K562 (cell line): ENCODE measurements around the gene ARL6IP1. TPM values are rescaled to one million over a fixed set of nuclear protein-coding genes. Genes with fewer than 3 reads are reported as not detected.
"Not testable (repeated sequence)": the region's sequence is repeated elsewhere in the genome, so short reads cannot be mapped to it uniquely, and the experiment has no call there.

Experiments
- ATAC-seq: fragments of 200-7000 bp; cut with Tn5 transposase; 3 replicates; pipeline ENCODE4 v1.9.1; 2020; ENCODE audit warnings: moderate library complexity
- BruUV-seq: library from RNA; stranded (reverse); fragments of 400-500 nt; replicated peaks from 2 replicates; lab custom pipeline; 2021; lab: Mats Ljungman, UMichigan
- CTCF ChIA-PET: fragments of 300-600 bp; formaldehyde crosslinking; extraction: SDS; loops from one replicate; lab custom pipeline; 2021; ENCODE audit warnings: low intra/inter-chr PET ratio; lab: Yijun Ruan, JAX
- POLR2A ChIA-PET: fragments of 300-600, 350-650 bp; sonication (Branson Sonifier 250); formaldehyde crosslinking; extraction: SDS; loops from one replicate; lab custom pipeline; 2021; ENCODE audit warnings: antibody characterized with exemption, inconsistent platforms; lab: Yijun Ruan, JAX
- DNase-seq, 4 experiments: peaks; one replicate each; pipeline versions ENCODE4 v3.0.0 to v3.0.0-alpha.2; 2011 to 2018; ENCODE audit warnings: low spot score in 3 of 4, mixed read lengths in 3 of 4; ENCODE audit errors: extremely low read depth in 1 of 4
- FAIRE-seq: peaks from 2 replicates; lab custom pipeline; 2011; peaks lifted over from hg19 to GRCh38; lab: Jason Lieb, UNC
- H2AFZ ChIP-seq: 2 replicates; pipeline ENCODE4 v1.6.0; 2011; ENCODE audit warnings: low read depth, low read length, control low read depth, inconsistent platforms
- H3K27ac ChIP-seq: fragments of 200-600 bp; 3 replicates; pipeline ENCODE4 v1.8.0; 2011; ENCODE audit warnings: low read depth, mild to moderate bottlenecking, control low read depth, inconsistent platforms, low read length, moderate library complexity, mixed read lengths; ENCODE audit errors: extremely low read depth
- H3K27me3 ChIP-seq, 2 experiments: fragments of 300-600 bp in 1 of 2; 2 replicates in 1 of 2; 3 replicates in 1 of 2; pipeline versions ENCODE4 v1.6.0 to v1.8.0; 2011; ENCODE audit warnings: inconsistent platforms in 2 of 2, low read length in 2 of 2, mild to moderate bottlenecking in 1 of 2, mixed read lengths in 1 of 2, moderate library complexity in 1 of 2; ENCODE audit not compliant: control insufficient read depth in 2 of 2, insufficient read depth in 2 of 2
- H3K36me3 ChIP-seq: fragments of 300-600 bp; 3 replicates; pipeline ENCODE4 v1.8.0; 2011; ENCODE audit warnings: mild to moderate bottlenecking, low read length, inconsistent platforms; ENCODE audit not compliant: control insufficient read depth, insufficient read depth
- H3K4me1 ChIP-seq, 2 experiments: fragments of 200-600 bp in 1 of 2; replicated peaks in 1 of 2; 2 replicates in 1 of 2; 3 replicates in 1 of 2; pipeline versions ENCODE4 v1.5.1 to v1.8.0; 2011; ENCODE audit warnings: inconsistent platforms in 2 of 2, low read length in 2 of 2, mild to moderate bottlenecking in 1 of 2, mixed read lengths in 1 of 2, moderate library complexity in 1 of 2; ENCODE audit not compliant: control insufficient read depth in 2 of 2, insufficient read depth in 2 of 2
- H3K4me2 ChIP-seq: 2 replicates; pipeline ENCODE4 v1.6.1; 2011; ENCODE audit warnings: low read length, control low read depth, inconsistent platforms, mixed read lengths; ENCODE audit not compliant: insufficient read depth
- H3K4me3 ChIP-seq: fragments of 200-600 bp; sonication (generic), shearing (Covaris generic); 2 replicates; pipeline ENCODE4 v1.5.1; 2016; ENCODE audit warnings: control low read depth, inconsistent platforms
- H3K79me2 ChIP-seq: fragments of 200-600 bp; 3 replicates; pipeline ENCODE4 v1.8.0; 2011; ENCODE audit warnings: low read length, inconsistent platforms; ENCODE audit not compliant: control insufficient read depth, insufficient read depth
- H3K9ac ChIP-seq, 2 experiments: 2 replicates each; pipeline versions ENCODE4 v1.6.0 to v1.6.1; 2011; ENCODE audit warnings: low read depth in 2 of 2, low read length in 2 of 2, control low read depth in 1 of 2, inconsistent platforms in 1 of 2, mild to moderate bottlenecking in 1 of 2, mixed read lengths in 1 of 2; ENCODE audit not compliant: insufficient read depth in 1 of 2
- H3K9me1 ChIP-seq: one replicate; pipeline ENCODE4 v1.6.0; 2011; ENCODE audit warnings: inconsistent platforms, mild to moderate bottlenecking, low read length, moderate library complexity; ENCODE audit not compliant: control insufficient read depth, insufficient read depth
- H3K9me3 ChIP-seq: replicated peaks from 2 replicates; pipeline ENCODE4 v1.5.1; 2011; ENCODE audit warnings: low read depth, low read length, inconsistent platforms; ENCODE audit not compliant: control insufficient read depth, insufficient read depth
- H4K20me1 ChIP-seq: replicated peaks from 2 replicates; pipeline ENCODE4 v1.6.1; 2011; ENCODE audit warnings: low read length, inconsistent platforms, mixed read lengths; ENCODE audit not compliant: control insufficient read depth, insufficient read depth
- ARID2 ChIP-seq: fragments of 450-650 bp; IDR thresholded peaks from 2 replicates; pipeline ENCODE4 v1.6.1; 2017; ENCODE audit warnings: antibody characterized with exemption, mild to moderate bottlenecking
- BACH1 ChIP-seq: fragments of 200-800 bp; sonication (Bioruptor generic); IDR thresholded peaks from 2 replicates; pipeline ENCODE4 v1.6.1; 2016; ENCODE audit warnings: missing genetic modification characterization, missing compliant biosample characterization
- MAFF ChIP-seq: IDR thresholded peaks from 2 replicates; pipeline ENCODE4 v1.6.1; 2012; ENCODE audit warnings: low read length, improper control_type of control experiment
- NFE2 ChIP-seq: IDR thresholded peaks from 2 replicates; pipeline ENCODE4 v1.6.1; 2014; ENCODE audit warnings: antibody characterized with exemption, low read depth
- RAD21 ChIP-seq, 2 experiments: fragments of 250-450 bp in 1 of 2; fragments of 450-650 bp in 1 of 2; sonication (Bioruptor Pico) in 1 of 2; formaldehyde crosslinking in 1 of 2; IDR thresholded peaks in 1 of 2; conservative IDR thresholded peaks in 1 of 2; 2 replicates each; pipeline versions ENCODE4 v1.4.0 to v1.8.0; 2020 to 2022; ENCODE audit warnings: mild to moderate bottlenecking in 2 of 2, moderate library complexity in 1 of 2
- WGBS: fragments of 100-300 bp; shearing (Covaris generic); methylation state at CpG from one replicate; pipeline ENCODE4 v1.1.6; 2016; ENCODE audit warnings: low coverage, mixed read lengths; ENCODE audit not compliant: insufficient coverage; ENCODE audit errors: missing lambda C conversion rate; 5-methylcytosine and 5-hydroxymethylcytosine counted together
- in situ Hi-C: fragments of 300-500 bp; cut with MboI; formaldehyde crosslinking; loops from 4 replicates; pipeline ENCODE4 v1.15.0; 2018; ENCODE audit warnings: inconsistent platforms, mixed read lengths
- intact Hi-C: fragments of 100-400 bp; cut with micrococcal nuclease; formaldehyde crosslinking; loops from 2 replicates; pipeline ENCODE4 v1.14.2; 2022
- polyA plus RNA-seq, 8 experiments: library from polyadenylated mRNA; depleted of rRNA in 4 of 8; stranded (reverse) in 5 of 8; unstranded in 3 of 8; fragments of >200 nt; fragmentation: Nextera tagmentation in 2 of 8; fragmentation: Illumina TruSeq in 1 of 8; extraction: Ambion mirVana in 2 of 8; extraction: Trizol in 1 of 8; gene quantifications; 2 replicates each; pipeline versions ENCODE4 v1.2.1 to v1.2.3, GENCODE V29; 2011 to 2014; ENCODE audit warnings: inconsistent platforms in 1 of 8, missing spikeins in 1 of 8
- total RNA-seq, 7 experiments: library from RNA; depleted of rRNA in 6 of 7; stranded (reverse); fragments of >200 nt in 6 of 7; fragmentation: Illumina TruSeq in 2 of 7; extraction: Trizol in 2 of 7; gene quantifications; 2 replicates each; pipeline versions ENCODE4 v1.2.1 to v1.2.3, GENCODE V29; 2011 to 2021; ENCODE audit warnings: low replicate concordance in 1 of 7

ARL6IP1 gene
- total and polyA plus RNA-seq, 9 of the 15 experiments (the other 6 are each of a cell fraction or from before 2014, with no cell fraction given): 102 to 391 (median 162) TPM

GRCh38 chr16:18762713-18763112 is 38.6 kb downstream of the ARL6IP1 start:
- H4K20me1 ChIP-seq, in situ Hi-C loops, H3K9me1 ChIP-seq, intact Hi-C loops, H3K4me1 ChIP-seq, H3K36me3 ChIP-seq: not testable (repeated sequence)
- 0% methylated on average over 2 of the region's 5 CpGs for WGBS
- peak; percentile 95 for ATAC-seq
- TF ChIP-seq NFE2: peak; percentile 69
- TF ChIP-seq MAFF: peak; percentile 45
- TF ChIP-seq BACH1 (tag): peak; percentile 87
- TF ChIP-seq, all 486 proteins: peak for 3; not testable (repeated sequence) for 483
- FAIRE-seq: peak; percentile 97
- DNase-seq, H3K79me2 ChIP-seq, CTCF ChIA-PET, POLR2A ChIA-PET, H3K4me3 ChIP-seq, H3K9me3 ChIP-seq, H3K9ac ChIP-seq, H3K27me3 ChIP-seq, H3K4me2 ChIP-seq, H2AFZ ChIP-seq: not testable (repeated sequence)
- TSS peak; percentile 73 for BruUV-seq
- H3K27ac ChIP-seq: peak overlapping the region; percentile 66; the same call in 2 of the 3 replicates

- H3K27me3 ChIP-seq, H3K9me1 ChIP-seq, H2AFZ ChIP-seq, H4K20me1 ChIP-seq, in situ Hi-C loops, H3K4me1 ChIP-seq, H3K36me3 ChIP-seq, BruUV-seq, CTCF ChIA-PET, intact Hi-C loops, POLR2A ChIA-PET, H3K27ac ChIP-seq, H3K9me3 ChIP-seq, H3K79me2 ChIP-seq, H3K4me3 ChIP-seq, H3K9ac ChIP-seq, H3K4me2 ChIP-seq: not testable (repeated sequence)
- 22% methylated on average over 11 of the region's 21 CpGs for WGBS
- FAIRE-seq: peak; percentile 94
- peak; percentile 79 for ATAC-seq
- DNase-seq: peak in 2 of 4 experiments; percentile 4 to 7
- TF ChIP-seq ARID2: peak; percentile 15; the same call in 1 of the 2 replicates
- peak; percentile 52 to 64 for TF ChIP-seq RAD21 (CRISPR knock-in tag; conservative IDR thresholded peaks at IDR 0.05 in 1 of 2, IDR thresholded peaks at IDR 0.05 in 1 of 2)
Measured at GRCh38 chr16:18759598-18760520, 41.5 kb downstream of the ARL6IP1 start.
